Measurements from ENCODE around the gene PDIA4.
A peak's percentile ranks its signal among the peaks of the same experiment; 100 is the strongest.

Gene PDIA4

DNA sequence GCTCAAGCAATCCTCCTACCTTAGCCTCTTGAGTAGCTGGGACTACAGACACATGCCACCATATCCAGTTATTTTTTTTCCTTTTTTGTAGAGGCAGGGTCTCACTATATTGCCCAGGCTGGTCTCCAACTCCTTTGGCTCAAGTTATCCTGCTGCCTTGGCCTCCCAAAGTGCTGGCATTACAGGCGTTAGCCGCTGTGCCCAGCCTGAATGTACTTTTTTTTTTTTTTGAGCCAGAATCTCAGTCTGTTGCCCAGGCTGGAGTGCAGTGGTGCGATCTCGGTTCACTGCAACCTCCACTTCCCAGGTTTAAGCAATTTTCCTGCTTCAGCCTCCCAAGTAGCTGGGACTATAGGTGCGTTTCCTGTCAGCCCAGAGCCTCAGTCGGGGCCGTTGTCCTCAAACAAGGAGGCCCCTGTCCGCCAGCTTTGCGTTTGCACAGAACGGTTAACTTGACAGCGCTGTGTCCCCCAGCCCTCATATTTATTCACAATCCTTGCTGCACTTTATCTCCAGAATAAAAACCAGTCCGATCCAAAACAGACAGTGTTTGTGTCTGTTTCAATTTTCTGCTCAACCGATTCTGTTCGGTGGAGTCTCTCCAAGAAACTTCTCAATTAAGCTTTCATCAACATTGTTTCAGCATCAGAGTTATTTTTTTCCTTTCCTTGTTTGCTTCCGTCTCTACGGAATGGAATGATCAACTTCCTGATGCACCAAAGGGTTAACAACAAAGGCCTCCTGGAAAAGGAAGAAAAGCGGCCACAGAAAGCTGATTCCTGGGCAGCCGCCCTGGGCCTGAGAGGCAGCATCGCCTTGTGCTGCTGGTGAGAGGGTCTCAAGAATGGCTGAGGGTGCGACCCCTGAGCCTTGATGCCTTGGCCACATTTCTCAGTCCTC lies 64.5 kb downstream of the PDIA4 start:
- DNase-seq: peak; percentile 56 to 79

DNA sequence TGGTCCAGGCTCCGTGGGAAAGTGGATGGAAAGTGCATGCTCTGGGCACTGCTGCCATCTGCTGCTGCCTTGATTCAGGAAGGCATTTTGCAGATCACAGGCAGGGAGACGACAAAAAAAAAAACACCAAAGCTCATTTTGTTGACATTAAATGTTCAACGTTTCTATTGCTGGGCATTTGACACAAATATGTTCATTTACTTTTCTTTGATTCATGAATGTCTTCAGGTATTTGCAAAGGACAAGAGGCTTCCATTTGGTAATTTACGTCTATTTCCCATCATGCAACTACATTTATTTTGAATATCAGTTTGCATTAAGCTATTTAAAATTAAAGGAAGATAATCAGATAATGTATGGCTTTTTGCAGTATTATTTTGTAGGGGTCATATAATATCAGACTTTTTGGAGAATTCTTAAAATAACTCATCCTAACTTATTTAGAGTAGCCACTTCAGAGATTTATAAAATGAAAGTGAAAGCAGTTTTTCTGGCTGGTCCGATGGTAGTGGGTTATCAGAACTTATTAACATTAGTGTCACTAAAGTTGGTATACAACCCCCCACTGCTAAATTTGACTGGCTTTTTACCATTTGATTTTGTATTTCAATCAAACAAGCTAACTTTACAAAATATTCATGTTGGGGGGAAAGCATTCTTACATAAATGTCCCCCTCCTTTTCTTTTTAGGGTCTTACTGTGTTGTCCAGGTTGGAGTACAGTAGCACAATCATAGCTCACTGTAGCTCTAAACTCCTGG lies 65.3 kb downstream of the PDIA4 start:
- peak; percentile 81 to 87 for DNase-seq

- no peak for DNase-seq
These were observed 65.9 kb downstream of the PDIA4 start for GRCh38 chr7:148962440-148962822.

DNA sequence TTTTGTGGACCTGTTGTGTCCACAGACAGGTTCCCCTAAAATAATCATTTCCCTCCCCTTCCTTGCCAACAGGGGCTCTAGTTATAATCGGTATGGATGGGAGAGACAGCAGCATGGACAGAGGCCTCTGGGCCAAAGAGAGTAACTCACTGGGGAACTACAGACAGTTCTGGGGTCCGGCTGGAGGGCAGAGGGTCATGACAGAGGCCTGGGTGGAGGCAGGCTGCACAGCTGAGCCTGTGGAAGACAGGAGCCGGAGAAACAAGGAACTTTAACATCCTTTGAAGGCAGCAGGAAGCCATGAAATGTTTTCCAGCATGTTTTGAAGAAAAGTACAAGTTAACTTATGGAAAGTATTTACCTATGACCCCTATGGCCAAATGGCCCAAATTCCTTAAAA lies 68.6 kb downstream of the PDIA4 start:
- DNase-seq: no peak

DNA sequence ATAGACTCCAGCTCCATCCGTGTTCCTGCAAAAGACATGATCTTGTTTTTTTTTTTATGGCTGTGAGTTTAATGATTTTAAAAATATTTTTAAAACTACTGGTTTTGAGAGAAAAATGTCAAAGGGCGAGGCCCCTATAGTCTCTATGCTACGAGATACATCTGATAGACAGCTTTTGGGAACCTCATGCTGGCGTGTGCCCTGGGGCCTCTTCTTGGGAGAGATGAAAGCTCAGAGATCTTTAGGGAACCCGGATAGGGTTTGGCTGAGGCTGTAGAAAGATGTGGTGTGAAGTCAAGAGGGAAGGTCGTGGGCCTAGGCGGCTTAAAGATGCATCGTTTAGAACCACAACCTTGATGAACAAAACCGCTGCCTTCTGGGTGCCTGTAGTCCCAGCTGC lies 70.2 kb downstream of the PDIA4 start:
- DNase-seq: no peak

- no peak for DNase-seq
These were observed 73.5 kb downstream of the PDIA4 start for GRCh38 chr7:148954766-148955165.

- DNase-seq: no peak
These were observed 74.6 kb downstream of the PDIA4 start for GRCh38 chr7:148953676-148954075.
